Spleen (tissue), 11 donors: Measurements from ENCODE around the gene TSFM. TPM values are rescaled to one million over a fixed set of nuclear protein-coding genes. Genes with fewer than 3 reads are reported as not detected.

Source experiments
- DNase-seq: peaks from one replicate; pipeline ENCODE4 v3.0.0-alpha.2; 2020
- H3K27ac ChIP-seq, 8 donors: fragments of 200-600 bp; sonication (generic) in 7 of 8; 1 replicate in 4 of 8; 2 replicates in 4 of 8; pipeline versions ENCODE4 v1.5.0 to v1.8.0; 2016 to 2021; ENCODE audit warnings: inconsistent platforms in 4 of 8, mild to moderate bottlenecking in 4 of 8, moderate library complexity in 1 of 8
- H3K27me3 ChIP-seq, 7 donors: fragments of 200-600 bp; sonication (generic) in 6 of 7; replicated peaks in 1 of 7; 1 replicate in 4 of 7; 2 replicates in 3 of 7; pipeline versions ENCODE4 v1.5.0 to v1.8.0; 2016 to 2021; ENCODE audit warnings: inconsistent platforms in 3 of 7, mild to moderate bottlenecking in 1 of 7
- H3K36me3 ChIP-seq, 6 donors: fragments of 200-600 bp; sonication (generic) in 5 of 6; 1 replicate in 4 of 6; 2 replicates in 2 of 6; pipeline versions ENCODE4 v1.5.0 to v1.8.0; 2016 to 2021; ENCODE audit warnings: inconsistent platforms in 2 of 6
- H3K4me1 ChIP-seq, 6 donors: fragments of 200-600 bp; sonication (generic) in 5 of 6; 1 replicate in 3 of 6; 2 replicates in 3 of 6; pipeline versions ENCODE4 v1.5.0 to v1.8.0; 2016 to 2021; ENCODE audit warnings: inconsistent platforms in 3 of 6
- H3K4me3 ChIP-seq, 8 donors: fragments of 200-600 bp; sonication (generic) in 7 of 8; 1 replicate in 4 of 8; 2 replicates in 4 of 8; pipeline versions ENCODE4 v1.5.0 to v1.8.0; 2016 to 2021; ENCODE audit warnings: inconsistent platforms in 4 of 8, mild to moderate bottlenecking in 4 of 8, moderate library complexity in 2 of 8
- H3K9me3 ChIP-seq, 8 donors: fragments of 200-600 bp; sonication (generic) in 7 of 8; 1 replicate in 4 of 8; 2 replicates in 4 of 8; pipeline versions ENCODE4 v1.5.0 to v1.8.0; 2016 to 2021; ENCODE audit warnings: inconsistent platforms in 4 of 8
- CTCF ChIP-seq, 11 experiments: fragments of 200-600 bp in 7 of 11; fragments of 450-650 bp in 4 of 11; sonication (generic) in 4 of 11; IDR thresholded peaks in 8 of 11; conservative IDR thresholded peaks in 3 of 11; 1 replicate in 7 of 11; 2 replicates in 4 of 11; pipeline versions ENCODE4 v1.4.0 to v1.8.0; 2016 to 2021; ENCODE audit warnings: antibody characterized with exemption in 11 of 11, inconsistent platforms in 4 of 11, mild to moderate bottlenecking in 1 of 11
- POLR2A ChIP-seq, 3 donors: fragments of 450-650 bp; IDR thresholded peaks; one replicate each; pipeline ENCODE4 v1.5.1; 2017; ENCODE audit warnings: antibody characterized with exemption in 3 of 3, mild to moderate bottlenecking in 1 of 3
- POLR2AphosphoS5 ChIP-seq, 3 donors: sonication (generic); formaldehyde crosslinking; IDR thresholded peaks; one replicate each; pipeline ENCODE4 v1.5.1; 2017; ENCODE audit warnings: antibody characterized with exemption in 3 of 3
- WGBS, 5 donors: extraction: QIAGEN DNeasy Blood & Tissue Kit in 3 of 5; methylation state at CpG; one replicate each; pipeline versions ENCODE4 v1.1.5 to v1.1.7; 2013 to 2018; 5-methylcytosine and 5-hydroxymethylcytosine counted together
- intact Hi-C: fragments of 100-400 bp; cut with DNase I; formaldehyde crosslinking; loops from one replicate; pipeline ENCODE4 v1.15.0; 2023; ENCODE audit warnings: low total_unique reads
- polyA plus RNA-seq, 3 donors: library from polyadenylated mRNA; stranded (reverse); fragments of 200-250 nt; gene quantifications; one replicate each; pipeline ENCODE4 v1.2.1, GENCODE V29; 2013
- total RNA-seq, 7 donors: library from RNA; depleted of rRNA in 3 of 7; stranded (reverse); fragments of >200 nt in 3 of 7; fragmentation: NEBNext Ultra II Directional in 4 of 7; extraction: Animal tissue kit (Norgen Biotek cat#: 25700) in 4 of 7; gene quantifications; one replicate each; pipeline versions ENCODE4 v1.1.0 to v1.2.1, GENCODE V29; 2016 to 2021
- donor health status: healthy with polysubstance abuse.
- donor health status: DM: no; HTN: no; CAD: no; lungs with moderate emphysema.
- donor health status: DM: no; HTN: no; CAD: no.
- donor health status: Bipolar disorder and iron deficiency.
- donor health status: healthy.
- donor health status: DM: no; HTN: no; CAD: no.
- donor health status: DM: yes; HTN: yes; CAD: no.

The TSFM gene
- total and polyA plus RNA-seq, 10 donors, result 13.2 to 38.2 (median 18.1) TPM

DNA sequence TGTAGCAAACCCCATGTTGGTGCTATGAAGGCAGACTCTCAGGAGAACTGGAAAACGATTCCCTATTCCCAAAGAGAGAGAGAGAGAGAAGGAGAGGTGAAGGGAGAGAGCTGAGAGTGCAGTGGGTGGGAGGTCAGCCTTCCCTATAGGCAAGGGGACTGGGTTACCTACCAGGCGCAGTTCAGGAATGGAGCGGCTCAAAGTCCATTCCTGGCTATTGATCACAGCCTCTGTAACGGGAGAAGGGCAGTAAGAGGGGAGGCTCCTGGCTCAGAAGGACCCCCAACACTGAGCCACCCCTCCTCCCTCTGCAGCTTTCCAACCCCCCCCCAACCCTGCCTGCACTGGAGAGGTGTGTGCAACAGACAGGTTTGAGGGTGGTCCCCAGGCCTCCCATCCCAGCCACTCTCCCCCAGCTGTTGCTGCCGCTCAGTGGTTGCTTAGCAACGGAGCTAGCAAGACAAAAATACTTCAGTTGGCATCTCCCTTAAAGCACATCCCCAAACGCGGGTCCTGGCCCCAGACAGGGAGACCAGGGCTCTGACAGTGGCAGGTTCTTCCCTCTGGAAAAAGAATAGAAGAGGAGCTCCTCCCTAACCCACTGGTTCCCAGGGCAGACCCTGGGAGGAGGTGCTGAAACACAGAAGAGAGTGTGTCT is 47.3 kb upstream of the TSFM start:
- 60 to 78% (median 70%) methylated on average over 8 of the region's 8 CpGs for WGBS, 5 donors
- TF ChIP-seq POLR2A (IDR thresholded peaks at IDR 0.05) (no peak), POLR2AphosphoS5 (IDR thresholded peaks at IDR 0.05) (no peak), CTCF (IDR thresholded peaks at IDR 0.05 in 8 of 11, conservative IDR thresholded peaks at IDR 0.05 in 3 of 11) (no peak)
- no peak overlapping the region for H3K27ac ChIP-seq

DNA sequence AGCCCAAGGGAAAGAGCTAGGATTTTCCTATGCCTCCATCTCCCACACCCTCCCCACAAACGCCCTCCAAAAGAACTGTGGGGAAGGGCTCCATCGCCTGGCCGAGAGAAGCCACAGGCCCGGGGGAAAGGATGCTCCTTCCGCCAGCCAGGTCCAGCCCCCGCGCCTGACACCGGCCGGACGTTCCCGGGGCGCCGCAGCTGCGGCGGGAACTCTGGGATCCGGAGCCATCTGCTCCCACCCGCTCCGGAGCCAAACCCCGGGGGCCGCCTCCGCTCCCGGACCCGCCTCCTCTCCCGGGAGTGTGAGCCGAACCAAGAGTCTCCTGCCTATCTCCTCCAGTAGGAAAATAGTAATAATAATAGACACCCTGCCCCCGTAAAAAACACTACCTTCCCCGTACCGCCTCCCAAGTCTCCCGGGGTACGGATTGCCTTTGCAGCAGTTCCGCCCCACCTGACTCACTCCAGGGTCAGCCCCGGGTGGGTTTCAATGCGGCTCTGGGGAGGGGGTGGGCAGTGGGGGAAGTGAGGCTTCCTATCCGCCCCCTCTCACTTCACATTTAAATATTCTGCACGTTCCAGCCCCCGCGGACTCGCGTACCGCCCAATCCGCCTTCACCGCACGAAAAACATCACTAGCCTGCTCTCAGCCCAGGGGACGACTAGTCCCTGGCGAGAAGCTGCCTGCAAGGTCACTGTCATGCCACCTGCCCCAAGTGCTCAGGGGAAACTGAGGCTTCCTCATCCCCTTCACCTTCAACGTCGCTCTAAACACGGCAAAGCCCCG is 46.4 kb upstream of the TSFM start:
- Histone ChIP-seq H3K36me3 (peaks cover 0 to 91% (median 46%) of the 10 kb centered on the region in 6 donors), H3K27me3 (peaks cover 0 to 65% (median 22%) of the 10 kb centered on the region in 7 donors), H3K9me3 (no peaks in the 10 kb centered on the region), H3K27ac (no peak overlapping the region), H3K4me1 (peaks cover 13 to 62% (median 49%) of the 10 kb centered on the region in 6 donors), H3K4me3 (peak overlapping the region in 1 of 8 donors; percentile 32)
- intact Hi-C loops, result no loop called here
- no peak for TF ChIP-seq POLR2A (IDR thresholded peaks at IDR 0.05)
- peak in 1 of 3 donors; percentile 41 for TF ChIP-seq POLR2AphosphoS5 (IDR thresholded peaks at IDR 0.05)
- TF ChIP-seq CTCF (IDR thresholded peaks at IDR 0.05 in 8 of 11, conservative IDR thresholded peaks at IDR 0.05 in 3 of 11), result no peak
- peak; percentile 58 for DNase-seq
- WGBS, 5 donors, result 50 to 72% (median 67%) methylated on average over 45 to 49 of the region's 49 CpGs

More for the DNA sequence above, 47.3 kb upstream of the TSFM start:
- intact Hi-C loops, result no loop called here
- Histone ChIP-seq H3K36me3 (peaks cover 0 to 99% (median 54%) of the 10 kb centered on the region in 6 donors), H3K27me3 (peaks cover 0 to 65% (median 22%) of the 10 kb centered on the region in 7 donors), H3K4me3 (peak overlapping the region in 1 of 8 donors; percentile 32), H3K9me3 (no peaks in the 10 kb centered on the region), H3K4me1 (peaks cover 5 to 53% (median 40%) of the 10 kb centered on the region in 6 donors)
- DNase-seq, result no peak

DNA sequence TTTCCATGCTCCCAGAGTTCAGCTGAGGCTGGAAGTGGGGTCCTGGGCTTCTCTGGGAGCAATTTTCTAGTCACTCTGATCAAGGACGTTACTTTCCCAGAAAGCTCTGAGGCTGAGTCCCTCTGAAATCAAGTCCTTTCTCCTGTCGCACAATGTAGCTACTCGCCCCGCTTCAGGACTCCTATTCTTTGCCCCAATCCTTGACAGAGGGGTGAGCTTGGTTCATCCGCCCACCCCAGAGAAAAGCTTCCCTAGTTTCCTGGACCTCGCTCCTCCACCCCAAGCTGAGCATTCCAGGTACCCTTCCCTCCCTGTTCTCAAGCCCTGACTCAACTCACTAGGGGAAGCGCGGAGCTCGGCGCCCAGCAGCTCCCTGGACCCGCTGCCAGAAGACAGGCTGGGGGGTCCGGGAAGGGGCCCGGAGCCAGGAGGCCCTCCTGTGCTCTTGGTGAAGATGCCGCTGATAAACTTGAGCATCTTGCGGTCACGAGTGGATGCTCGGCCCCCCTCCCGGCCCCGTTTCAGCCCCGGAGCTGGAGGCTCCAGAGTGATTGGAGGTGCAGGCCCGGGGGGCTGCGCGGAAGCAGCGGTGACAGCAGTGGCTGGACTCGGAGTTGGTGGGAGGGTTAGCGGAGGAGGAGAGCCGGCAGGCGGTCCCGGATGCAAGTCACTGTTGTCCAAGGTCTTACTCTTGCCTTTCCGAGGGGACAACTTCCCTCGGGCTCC is 45.7 kb upstream of the TSFM start:
- peak; percentile 74 for DNase-seq
- H3K4me1 ChIP-seq, result peaks cover 13 to 69% (median 52%) of the 10 kb centered on the region in 6 donors
- H3K9me3 ChIP-seq, result no peaks in the 10 kb centered on the region
- H3K27ac ChIP-seq, result no peak overlapping the region
- intact Hi-C loops, result no loop called here
- H3K4me3 ChIP-seq, result peak overlapping the region in 4 of 8 donors; percentile 12 to 53 (median 23)
- no peak for TF ChIP-seq CTCF (IDR thresholded peaks at IDR 0.05 in 8 of 11, conservative IDR thresholded peaks at IDR 0.05 in 3 of 11)
- no peak for TF ChIP-seq POLR2A (IDR thresholded peaks at IDR 0.05)
- TF ChIP-seq POLR2AphosphoS5 (IDR thresholded peaks at IDR 0.05), result no peak
- H3K36me3 ChIP-seq, result peaks cover 0 to 84% (median 39%) of the 10 kb centered on the region in 6 donors
- peaks cover 0 to 65% (median 22%) of the 10 kb centered on the region in 7 donors for H3K27me3 ChIP-seq
- WGBS, 5 donors, result 51 to 87% (median 73%) methylated on average over 29 to 31 of the region's 31 CpGs
